HepG2 (cell line): ENCODE results near the gene TTC24. TPM values are rescaled to one million over a fixed set of nuclear protein-coding genes. Genes with fewer than 3 reads are reported as not detected.

Experiments
- ATAC-seq: fragments of 200-7000 bp; cut with Tn5 transposase; 3 replicates; pipeline ENCODE4 v1.9.1; 2020; ENCODE audit warnings: mild to moderate bottlenecking, moderate library complexity
- BruUV-seq: library from RNA; stranded (reverse); fragments of 400-500 nt; replicated peaks from 2 replicates; lab custom pipeline; 2021; lab: Mats Ljungman, UMichigan
- CTCF ChIA-PET: fragments of 300-600 bp; formaldehyde crosslinking; extraction: SDS; loops from one replicate; lab custom pipeline; 2021; ENCODE audit warnings: low total read pairs, inconsistent platforms, low intra/inter-chr PET ratio; lab: Yijun Ruan, JAX
- POLR2A ChIA-PET: fragments of 350-600 bp; sonication (Branson Sonifier 250); formaldehyde crosslinking; loops from one replicate; lab custom pipeline; 2020; ENCODE audit warnings: antibody characterized with exemption, inconsistent platforms; lab: Yijun Ruan, JAX
- DNase-seq: peaks from one replicate; pipeline ENCODE4 v3.0.0-alpha.2; 2015; ENCODE audit warnings: low spot score
- FAIRE-seq: peaks from 3 replicates; lab custom pipeline; 2011; peaks lifted over from hg19 to GRCh38; lab: Jason Lieb, UNC
- H2AFZ ChIP-seq: one replicate; pipeline ENCODE4 v1.6.1; 2011; ENCODE audit warnings: low read length, inconsistent platforms
- H3K27ac ChIP-seq: fragments of 300-600 bp; 3 replicates; pipeline ENCODE4 v1.8.0; 2011; ENCODE audit warnings: mixed run types, mild to moderate bottlenecking, mixed read lengths, low read length, inconsistent platforms; ENCODE audit not compliant: insufficient read depth; ENCODE audit errors: extremely low read length
- H3K27me3 ChIP-seq, 2 experiments: fragments of 200-600 bp in 1 of 2; 2 replicates in 1 of 2; 3 replicates in 1 of 2; pipeline versions ENCODE4 v1.6.0 to v1.8.0; 2011; ENCODE audit warnings: low read length in 2 of 2, mild to moderate bottlenecking in 2 of 2, moderate library complexity in 2 of 2, inconsistent platforms in 1 of 2; ENCODE audit not compliant: insufficient read depth in 2 of 2, control insufficient read depth in 1 of 2
- H3K36me3 ChIP-seq, 2 experiments: fragments of 200-600 bp in 1 of 2; replicated peaks in 1 of 2; 2 replicates in 1 of 2; 3 replicates in 1 of 2; pipeline versions ENCODE4 v1.5.1 to v1.8.0; 2011; ENCODE audit warnings: low read length in 2 of 2, inconsistent platforms in 1 of 2; ENCODE audit not compliant: insufficient read depth in 2 of 2, control insufficient read depth in 1 of 2
- H3K4me1 ChIP-seq: 2 replicates; pipeline ENCODE4 v1.5.1; 2012; ENCODE audit warnings: low read length, inconsistent platforms; ENCODE audit not compliant: insufficient read depth
- H3K4me2 ChIP-seq: 2 replicates; pipeline ENCODE4 v1.6.0; 2011; ENCODE audit warnings: low read depth, low read length, inconsistent platforms
- H3K4me3 ChIP-seq, 3 experiments: fragments of 200-600 bp in 1 of 3; sonication (generic), shearing (Covaris generic) in 1 of 3; replicated peaks in 1 of 3; 2 replicates each; pipeline ENCODE4 v1.5.1; 2011 to 2016; ENCODE audit warnings: low read length in 3 of 3, inconsistent platforms in 2 of 3, low read depth in 2 of 3, mild to moderate bottlenecking in 2 of 3, control low read depth in 1 of 3, mixed read lengths in 1 of 3; ENCODE audit not compliant: insufficient read depth in 1 of 3
- H3K79me2 ChIP-seq: one replicate; pipeline ENCODE4 v1.6.1; 2011; ENCODE audit warnings: low read length, inconsistent platforms; ENCODE audit not compliant: insufficient read depth
- H3K9ac ChIP-seq: 2 replicates; pipeline ENCODE4 v1.6.0; 2011; ENCODE audit warnings: mild to moderate bottlenecking, low read depth, low read length, inconsistent platforms; ENCODE audit not compliant: insufficient read depth
- H3K9me3 ChIP-seq: 2 replicates; pipeline ENCODE4 v1.5.1; 2012; ENCODE audit warnings: mild to moderate bottlenecking, low read length
- H4K20me1 ChIP-seq: 2 replicates; pipeline ENCODE4 v1.6.0; 2011; ENCODE audit warnings: inconsistent platforms, mild to moderate bottlenecking, low read length, moderate library complexity; ENCODE audit not compliant: insufficient read depth
- CTCF ChIP-seq: sonication (generic); formaldehyde crosslinking; IDR thresholded peaks from 2 replicates; pipeline ENCODE4 v1.5.0; 2020; ENCODE audit warnings: mild to moderate bottlenecking, missing genetic modification reagents, moderate library complexity
- FOXA1 ChIP-seq, 2 experiments: fragments of 450-650 bp in 1 of 2; sonication (generic) in 1 of 2; formaldehyde crosslinking in 1 of 2; IDR thresholded peaks; 2 replicates each; pipeline versions ENCODE4 v1.4.0 to v1.6.1; 2016 to 2020; ENCODE audit warnings: missing genetic modification reagents in 1 of 2
- SMC3 ChIP-seq: IDR thresholded peaks from 2 replicates; pipeline ENCODE4 v1.6.1; 2011; ENCODE audit warnings: low read length, improper control_type of control experiment
- XRCC5 ChIP-seq: fragments of 200-400 bp; formaldehyde crosslinking; optimal IDR thresholded peaks from 2 replicates; pipeline ENCODE3; 2017; ENCODE audit warnings: mild to moderate bottlenecking, low read length
- ZFX ChIP-seq: sonication (generic); formaldehyde crosslinking; IDR thresholded peaks from 2 replicates; pipeline ENCODE4 v1.4.0; 2020; ENCODE audit warnings: mild to moderate bottlenecking, low read depth, missing genetic modification reagents, moderate library complexity
- ZNF333 ChIP-seq: sonication (generic); formaldehyde crosslinking; IDR thresholded peaks from 2 replicates; pipeline ENCODE4 v1.4.0; 2020; ENCODE audit warnings: mild to moderate bottlenecking, missing genetic modification reagents, borderline replicate concordance
- WGBS: methylation state at CpG from one replicate; pipeline ENCODE4 v1.1.6; 2017; ENCODE audit warnings: low lambda C conversion rate; 5-methylcytosine and 5-hydroxymethylcytosine counted together
- in situ Hi-C: cut with HindIII; loops from 2 replicates; pipeline ENCODE4 v1.10.0; 2017; ENCODE audit warnings: low pct_unique_long_range_greater_than_20kb; ENCODE audit not compliant: extremely low pct_ligation_motif_present
- intact Hi-C: fragments of 100-400 bp; cut with micrococcal nuclease; formaldehyde crosslinking; loops from one replicate; pipeline ENCODE4 v1.10.0; 2022; ENCODE audit not compliant: unreplicated experiment
- polyA plus RNA-seq, 8 experiments: library from polyadenylated mRNA; depleted of rRNA in 3 of 8; stranded (reverse) in 7 of 8; unstranded in 1 of 8; fragments of >200 nt; fragmentation: Illumina TruSeq in 4 of 8; extraction: Trizol in 4 of 8; gene quantifications; 2 replicates each; pipeline versions ENCODE4 v1.2.1 to v1.2.3, GENCODE V29; 2011 to 2016; ENCODE audit warnings: low read depth in 4 of 8, missing spikeins in 1 of 8, mixed read lengths in 1 of 8; ENCODE audit not compliant: insufficient read depth in 1 of 8
- total RNA-seq, 5 experiments: library from RNA; depleted of rRNA; stranded (reverse); fragments of >200 nt; fragmentation: Illumina TruSeq; extraction: Trizol; gene quantifications; 2 replicates each; pipeline ENCODE4 v1.2.3, GENCODE V29; 2016; ENCODE audit warnings: low read depth in 1 of 5

The TTC24 gene
- total and polyA plus RNA-seq, 2 of the 13 experiments (the other 11 are each of a cell fraction or from before 2014, with no cell fraction given), result 0.13 to 0.18 TPM

GRCh38 chr1:156618853-156619581, 39.5 kb downstream of the TTC24 start, which contains the start of gene HAPLN2:
Gene HAPLN2 (plus strand): TSS chr1:156619415. CDS start chr1:156623491, 4,076 bp downstream.
- Histone ChIP-seq H4K20me1 (no peaks in the 10 kb centered on the region), H3K9me3 (no peaks in the 10 kb centered on the region), H3K27ac (no peak within 1 kb of the TSS), H3K4me1 (peaks cover 37% of the 10 kb centered on the region), H3K4me2 (no peak within 1 kb of the TSS), H3K79me2 (no peaks in the 10 kb centered on the region), H2AFZ (no peak within 1 kb of the TSS), H3K27me3 (peaks cover 12 to 34% of the 10 kb centered on the region in 2 experiments), H3K9ac (no peak within 1 kb of the TSS), H3K36me3 (no peaks in the 10 kb centered on the region), H3K4me3 (no peak within 1 kb of the TSS)
- BruUV-seq, result no TSS peak
- 6% methylated on average over 7 of the region's 7 CpGs for WGBS
- ATAC-seq (peak; percentile 72), DNase-seq (peak; percentile 38), FAIRE-seq (peak; percentile 87)
- intact Hi-C loops, result no loop called here
- in situ Hi-C loops, result no loop called here
- ChIA-PET POLR2A (no interaction called here), CTCF (interaction anchor here (0.7 to 1.6 kb wide), 3 partner anchors 38 to 191 kb away, joined by 3 to 4 read pairs (median 3); partner anchors contain the start of gene NES)
- TF ChIP-seq XRCC5 (peak; percentile 65), CTCF (CRISPR knock-in tag) (peak; percentile 74), SMC3 (peak; percentile 43; the same call in 1 of the 2 replicates), ZNF333 (CRISPR knock-in tag) (no peak), ZFX (CRISPR knock-in tag) (no peak), FOXA1 (IDR thresholded peaks at IDR 0.05) (no peak), FOXA1 (CRISPR knock-in tag; IDR thresholded peaks at IDR 0.05) (peak; percentile 59)
